Stimulated activated CD8-positive, alpha-beta memory T cell treated with anti-CD3 and anti-CD28 coated beads, Interleukin-12 subunit alpha, Interleukin-12 subunit beta, amount 100 ng/mL, for 4 hours (primary cell): ENCODE data around the gene PPP1R37.
"Not testable (repeated sequence)": the region's sequence is repeated elsewhere in the genome, so short reads cannot be mapped to it uniquely, and the experiment has no call there.

Source experiments
- DNase-seq: peaks from one replicate; pipeline ENCODE4 v3.0.0-alpha.2; 2020; ENCODE audit warnings: low read depth

The PPP1R37 gene

DNA sequence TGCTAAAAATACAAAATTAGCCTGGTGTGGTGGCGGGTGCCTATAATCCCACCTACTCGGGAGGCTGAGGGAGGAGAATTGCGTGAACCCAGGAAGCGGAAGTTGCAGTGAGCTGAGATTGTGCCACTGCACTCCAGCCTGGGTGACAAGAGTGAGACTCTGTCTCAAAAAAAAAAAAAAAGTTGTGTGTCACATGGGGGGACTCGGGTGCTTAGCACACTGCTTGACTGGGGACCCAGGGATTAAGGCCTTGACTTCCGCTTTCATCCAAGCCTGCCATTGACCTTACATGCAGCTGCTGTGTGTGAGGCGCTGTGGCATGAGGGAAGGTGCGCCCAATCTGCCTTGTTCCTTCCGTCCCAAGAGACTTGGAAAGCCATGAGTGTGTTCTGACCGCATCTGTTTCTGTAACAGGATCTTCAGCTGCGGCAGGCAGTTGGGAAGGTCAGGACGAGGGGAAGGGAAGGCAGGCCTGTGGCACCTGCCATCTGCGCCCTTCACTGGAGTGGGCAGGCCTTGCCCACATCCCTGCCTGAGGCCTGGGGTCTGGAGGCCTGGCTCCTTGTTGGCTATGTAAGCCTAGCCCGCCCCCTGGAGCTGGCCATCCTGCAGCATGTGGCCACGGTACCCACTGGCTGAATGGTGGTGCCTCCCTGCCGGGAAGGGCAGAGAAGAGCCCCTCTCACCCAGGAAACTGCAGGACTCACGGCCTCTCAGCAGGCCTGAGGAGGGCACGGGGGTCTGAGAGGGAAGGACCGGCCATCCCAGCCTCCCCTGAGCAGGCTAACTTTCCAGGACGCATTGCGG lies 23.0 kb downstream of the PPP1R37 start:
- DNase-seq, result no peak

DNA sequence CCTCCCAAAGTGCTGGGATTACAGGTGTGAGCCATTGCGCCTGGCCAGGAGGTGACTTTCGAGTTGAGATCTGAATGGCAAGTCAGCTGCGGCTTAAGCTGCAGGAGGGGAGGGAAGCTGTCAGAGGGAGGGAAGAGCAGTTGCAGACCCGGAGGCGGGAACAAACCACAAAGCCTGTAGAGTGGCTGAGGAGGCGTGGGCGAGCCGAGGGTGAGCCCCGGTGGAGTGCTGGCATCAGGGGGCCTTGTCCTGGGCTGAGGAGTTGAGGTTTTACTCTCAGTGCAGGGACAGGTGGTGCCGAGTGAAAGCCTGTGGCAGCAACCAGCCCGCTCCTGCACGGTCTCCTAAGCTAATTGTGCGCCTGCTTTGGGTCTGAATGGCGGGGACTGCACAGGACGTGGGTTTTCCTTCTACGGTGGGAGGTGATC lies 24.2 kb downstream of the PPP1R37 start:
- peak; percentile 41 for DNase-seq

DNA sequence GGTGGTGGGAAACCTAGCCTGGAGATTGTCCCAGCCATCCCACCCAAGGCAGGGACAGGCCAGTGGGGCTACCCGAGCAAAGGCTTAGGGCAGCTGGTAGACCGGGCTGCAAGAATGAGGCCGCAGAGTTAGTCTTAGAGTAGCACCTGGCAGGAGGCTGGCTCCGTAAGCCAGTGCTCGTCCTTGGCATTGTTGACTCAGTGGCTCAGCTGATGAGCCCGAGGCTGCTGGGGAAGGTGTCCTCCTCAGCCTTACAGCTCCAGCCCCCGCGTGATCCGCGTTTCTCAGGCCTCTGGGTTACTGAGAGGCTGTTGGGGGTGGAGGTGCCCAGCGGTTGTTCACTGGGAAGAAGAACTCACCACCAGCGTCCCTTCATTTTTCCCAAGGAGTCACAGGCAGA lies 24.7 kb downstream of the PPP1R37 start:
- DNase-seq, result no peak

DNA sequence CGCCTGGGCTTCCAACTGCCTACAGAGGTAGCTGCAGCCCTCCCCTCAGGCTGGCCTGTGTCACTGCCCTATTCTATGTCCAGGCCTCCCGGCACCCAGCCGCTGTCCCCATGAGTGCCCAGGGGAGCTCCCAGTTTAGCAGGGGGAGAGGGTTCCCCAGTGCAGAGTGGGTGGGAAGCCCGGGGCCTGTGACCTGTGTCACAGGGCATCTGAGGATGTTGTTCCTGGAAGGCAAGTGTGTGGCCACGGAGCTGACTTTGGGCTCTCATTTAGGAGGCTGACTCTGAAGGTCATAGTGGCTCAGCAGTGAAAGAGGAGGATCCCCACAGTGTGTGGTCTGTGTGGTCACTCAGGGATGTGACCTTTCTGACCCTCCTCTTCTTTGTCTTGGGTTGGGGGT lies 25.1 kb downstream of the PPP1R37 start:
- DNase-seq, result no peak

DNA sequence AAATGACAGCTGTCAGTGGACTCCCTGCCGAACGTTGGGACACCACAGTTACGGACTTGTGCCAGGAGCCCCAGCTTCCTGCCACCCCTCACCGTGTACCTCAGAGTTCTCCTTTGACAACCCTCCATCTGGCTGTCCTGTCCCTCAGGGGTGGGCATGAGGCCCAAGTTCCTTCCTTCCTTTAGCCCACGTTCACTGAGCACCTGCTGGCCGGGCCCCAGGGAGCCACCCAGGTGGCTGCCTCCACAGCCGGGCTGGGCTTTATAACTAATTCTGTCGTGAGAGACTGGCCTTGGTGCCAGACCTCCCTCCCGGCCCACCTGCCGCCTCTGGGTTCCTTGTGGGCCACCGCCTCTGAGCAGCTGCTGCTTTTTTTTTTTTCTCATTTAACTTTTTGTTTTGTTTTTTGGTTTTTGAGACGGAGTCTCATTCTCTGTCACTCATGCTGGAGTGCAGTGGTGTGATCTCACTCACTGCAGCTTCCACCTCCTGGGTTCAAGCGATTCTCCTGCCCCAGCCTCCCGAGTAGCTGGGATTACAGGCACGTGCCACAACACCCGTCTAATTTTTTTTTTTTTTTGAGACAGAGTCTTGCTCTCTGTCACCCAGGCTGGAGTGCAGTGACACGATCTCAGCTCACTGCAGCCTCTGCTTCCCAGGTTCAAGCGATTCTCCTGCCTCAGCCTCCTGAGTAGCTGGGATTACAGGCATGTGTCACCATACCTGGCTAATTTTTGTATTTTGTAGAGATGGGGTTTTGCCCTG lies 25.8 kb downstream of the PPP1R37 start:
- not testable (repeated sequence) for DNase-seq

DNA sequence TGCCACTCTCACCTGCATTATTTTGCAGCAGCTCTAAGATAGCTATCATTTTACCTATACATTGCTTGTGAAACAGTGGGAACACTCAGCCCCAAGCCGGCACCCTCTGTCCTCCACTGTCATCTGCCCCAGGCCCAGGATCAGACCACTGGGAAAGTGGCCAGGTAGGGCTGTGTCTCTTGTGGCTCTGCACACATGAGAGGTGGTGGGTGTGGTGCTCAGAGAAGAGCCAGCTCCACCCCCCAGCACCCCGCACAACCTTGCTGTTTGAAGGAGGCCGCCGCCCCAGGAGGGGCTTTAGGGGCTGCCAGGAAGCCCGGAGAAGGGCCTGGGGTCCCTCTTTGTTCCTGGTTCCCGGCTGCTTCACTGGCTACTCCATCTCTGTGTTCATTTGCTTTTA lies 26.6 kb downstream of the PPP1R37 start:
- DNase-seq, result no peak

DNA sequence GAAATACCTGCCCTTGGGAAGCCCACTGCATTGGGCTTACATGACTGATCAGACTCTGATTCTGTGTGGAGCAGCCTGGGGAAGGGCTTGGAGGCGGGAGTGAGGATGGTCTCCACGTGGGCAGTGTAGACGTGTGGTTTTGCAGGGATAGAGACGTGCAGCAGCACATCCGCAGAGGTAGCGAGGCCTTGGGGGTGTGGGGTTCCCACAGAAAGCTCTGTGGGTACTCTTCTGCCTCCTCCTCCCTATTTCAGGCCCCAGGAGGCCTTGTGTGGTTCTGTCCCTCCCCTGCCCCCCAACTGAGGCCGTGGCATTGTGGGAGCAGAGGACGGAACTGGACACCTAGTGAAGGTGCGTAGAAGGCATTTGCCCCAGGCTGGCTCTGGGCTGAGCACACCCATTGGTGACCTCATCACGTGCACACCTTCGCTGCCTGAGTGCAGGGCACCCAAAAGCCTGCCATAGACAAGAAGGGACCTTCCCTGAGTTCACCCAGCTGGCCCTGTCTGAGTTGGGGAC lies 28.9 kb downstream of the PPP1R37 start:
- DNase-seq, result no peak

DNA sequence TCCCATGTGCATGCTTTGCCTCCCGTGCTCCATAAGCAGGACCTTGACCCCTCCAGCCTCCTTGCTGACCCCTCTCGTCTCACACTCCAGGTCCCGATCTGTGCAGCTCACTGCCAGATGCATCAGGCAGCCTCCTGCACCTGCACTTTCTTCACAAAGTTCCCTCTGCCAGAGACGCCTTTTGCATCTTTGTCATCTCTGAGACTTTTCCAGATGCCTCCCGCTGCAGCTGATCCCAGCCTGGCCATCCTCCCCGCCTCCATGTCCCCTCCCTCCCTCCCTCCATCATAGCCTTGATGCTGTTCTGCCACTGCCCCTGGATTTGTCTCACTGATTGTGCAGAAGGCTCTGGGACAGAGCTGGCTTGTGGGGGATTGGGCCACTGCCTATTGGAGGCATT lies 29.9 kb downstream of the PPP1R37 start:
- no peak for DNase-seq

DNA sequence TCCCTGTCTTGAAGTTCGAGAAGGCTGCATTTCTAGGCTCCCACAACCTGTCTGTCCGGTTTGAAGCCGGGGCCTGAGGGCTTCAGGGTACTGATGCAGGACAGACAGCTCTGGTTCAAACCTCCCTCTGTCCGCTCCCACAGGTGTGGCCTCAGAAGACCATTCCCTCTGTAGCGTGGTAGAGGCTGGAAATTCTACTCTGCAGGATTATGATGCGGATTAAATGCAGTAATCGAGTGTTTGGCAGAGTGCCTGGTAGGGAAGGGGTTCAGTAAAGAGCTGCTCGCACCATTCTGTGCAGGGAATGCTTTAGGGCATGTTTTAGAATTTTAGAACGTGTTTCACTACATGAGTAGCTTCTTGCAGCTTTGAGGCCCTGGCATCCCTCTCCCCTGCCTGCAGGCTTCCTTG lies 30.5 kb downstream of the PPP1R37 start:
- no peak for DNase-seq

DNA sequence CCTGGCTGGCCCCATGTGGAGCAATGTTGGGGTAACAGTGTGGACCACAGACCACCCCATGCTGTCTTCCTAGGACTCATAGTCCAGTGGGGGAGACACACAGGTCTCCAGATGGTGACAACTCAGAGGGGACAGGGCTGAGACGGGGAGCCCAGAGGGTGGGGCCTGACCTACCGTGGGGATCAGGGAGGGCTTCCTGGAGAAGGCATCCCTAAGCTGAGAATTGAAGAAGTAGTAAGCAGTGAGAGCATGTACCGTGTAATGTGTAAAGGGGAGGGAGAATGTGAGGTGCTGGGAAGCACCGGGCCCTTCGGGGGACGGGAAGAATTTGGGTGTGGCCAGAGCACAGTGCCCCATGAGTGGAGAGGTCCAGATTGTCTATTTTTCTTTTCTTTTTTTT lies 31.0 kb downstream of the PPP1R37 start:
- no peak for DNase-seq

DNA sequence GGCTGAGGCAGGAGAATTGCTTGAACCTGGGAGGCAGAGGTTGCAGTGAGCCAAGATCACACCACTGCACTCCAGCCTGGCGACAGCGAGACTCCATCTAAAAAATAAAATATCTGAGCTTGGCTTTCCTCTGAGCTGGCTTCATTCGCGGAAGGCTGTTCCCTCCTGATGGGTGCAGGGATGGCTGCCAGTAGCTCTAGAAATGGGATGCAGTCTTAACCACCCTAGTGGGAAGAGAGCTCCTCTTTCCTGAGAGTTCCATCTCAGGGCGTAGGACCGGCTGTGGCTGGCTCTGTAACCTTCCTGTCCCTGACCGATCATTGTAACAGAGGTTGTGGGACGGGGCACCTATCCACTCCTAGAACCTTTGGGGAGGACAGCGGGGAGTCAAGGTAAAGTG lies 32.4 kb downstream of the PPP1R37 start:
- DNase-seq, result no peak

DNA sequence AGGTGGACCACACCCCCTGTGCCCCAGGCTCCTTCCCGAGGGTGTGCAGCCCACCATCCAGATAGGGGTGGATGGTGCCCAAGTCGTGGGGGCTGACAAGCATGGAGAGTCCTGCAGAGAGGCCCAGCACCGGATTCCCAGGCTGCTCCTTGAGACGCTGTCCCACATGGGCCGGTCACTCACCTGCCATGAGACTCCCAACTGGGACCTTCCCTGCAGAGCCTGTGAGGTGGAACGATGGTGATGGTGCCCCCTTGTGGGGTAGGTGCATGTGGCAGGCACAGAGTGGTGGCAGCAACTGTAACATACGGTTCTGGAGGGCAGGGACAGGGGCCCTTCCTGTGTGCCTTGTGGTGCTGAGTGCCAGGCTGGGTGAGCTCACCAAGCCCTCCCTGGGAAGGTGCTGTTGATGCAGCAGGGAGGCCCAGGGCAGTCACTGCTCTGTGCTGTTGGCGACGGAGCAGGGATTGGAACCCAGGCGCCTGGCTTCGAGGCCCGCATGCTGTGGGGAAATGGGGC lies 33.1 kb downstream of the PPP1R37 start:
- DNase-seq, result peak; percentile 40

DNA sequence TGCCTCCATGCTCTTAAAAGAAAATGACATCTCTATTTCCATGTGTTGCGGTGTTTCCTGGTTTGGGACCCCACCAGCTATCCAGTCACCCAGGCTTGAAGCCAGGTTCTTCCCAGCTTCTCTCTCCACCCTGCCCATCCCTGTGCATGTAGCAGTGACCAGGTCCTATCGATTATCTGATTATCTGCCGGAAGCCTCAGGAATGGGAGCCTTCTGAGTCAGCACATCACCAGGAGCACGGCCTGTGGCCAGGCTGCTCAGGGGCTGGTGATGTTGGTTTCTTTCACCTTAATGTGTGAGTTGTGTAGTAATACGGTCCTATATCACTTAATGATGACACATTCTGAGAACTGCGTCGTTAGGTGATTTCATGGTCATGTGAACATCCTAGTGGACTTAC lies 33.7 kb downstream of the PPP1R37 start:
- no peak for DNase-seq

DNA sequence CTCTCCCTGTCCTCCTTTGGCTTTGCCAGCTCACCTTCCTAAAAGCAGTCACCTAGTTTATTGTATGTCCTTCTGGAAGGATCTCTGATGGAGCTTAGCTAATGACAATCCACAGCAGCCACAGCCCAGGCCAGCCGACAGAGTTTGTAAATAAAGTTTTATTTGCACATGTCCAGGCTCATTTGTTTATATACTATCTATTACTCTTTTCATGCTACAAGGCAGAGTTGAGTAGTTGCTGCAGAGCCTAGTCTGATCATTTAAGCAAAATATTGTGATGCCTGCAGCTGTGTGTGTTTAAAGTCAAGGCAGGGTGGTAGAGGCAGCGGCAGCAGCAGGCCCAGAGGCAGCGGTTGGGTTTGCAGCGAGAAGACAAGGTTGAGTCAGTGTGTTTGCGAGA lies 35.2 kb downstream of the PPP1R37 start:
- no peak for DNase-seq

DNA sequence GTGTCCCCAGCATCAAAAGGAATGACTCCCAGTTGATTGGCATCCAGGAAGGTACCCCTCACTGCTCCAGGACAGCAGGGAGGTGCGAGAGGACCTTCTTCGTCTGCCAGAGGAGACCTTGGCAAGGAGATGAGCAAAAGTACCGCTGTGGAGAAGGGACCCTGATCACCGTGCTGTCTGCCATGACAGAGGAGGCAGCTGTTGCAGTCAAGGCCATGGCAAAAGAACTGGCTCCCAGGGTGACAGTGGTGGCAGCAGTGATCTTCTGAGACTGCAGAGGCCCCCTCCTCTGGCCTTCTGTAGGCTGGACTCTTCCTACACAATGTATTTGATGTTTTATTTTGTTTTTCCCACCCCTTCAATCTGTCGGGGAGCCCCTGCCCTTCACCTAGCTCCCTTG lies 35.8 kb downstream of the PPP1R37 start:
- DNase-seq, result no peak

DNA sequence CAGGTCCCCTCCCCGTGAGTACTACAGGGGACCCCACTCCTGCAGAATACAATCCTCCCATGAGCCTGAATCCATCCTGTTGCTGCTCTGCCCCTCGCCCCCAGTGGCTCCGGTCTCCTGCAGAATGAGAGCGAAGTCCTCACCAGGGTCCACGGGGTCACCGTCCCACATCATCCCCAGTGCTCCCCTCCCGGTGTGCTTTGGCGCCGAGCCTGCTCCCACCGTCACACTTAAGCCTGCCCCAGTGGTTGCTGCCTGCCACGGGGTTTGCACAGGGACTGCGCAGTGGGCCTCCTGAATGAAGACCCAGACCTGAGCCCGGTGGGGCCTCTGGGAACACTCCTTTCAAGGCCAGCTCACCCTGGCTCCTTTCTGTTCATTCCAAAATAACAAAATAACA lies 37.3 kb downstream of the PPP1R37 start:
- DNase-seq, result no peak

DNA sequence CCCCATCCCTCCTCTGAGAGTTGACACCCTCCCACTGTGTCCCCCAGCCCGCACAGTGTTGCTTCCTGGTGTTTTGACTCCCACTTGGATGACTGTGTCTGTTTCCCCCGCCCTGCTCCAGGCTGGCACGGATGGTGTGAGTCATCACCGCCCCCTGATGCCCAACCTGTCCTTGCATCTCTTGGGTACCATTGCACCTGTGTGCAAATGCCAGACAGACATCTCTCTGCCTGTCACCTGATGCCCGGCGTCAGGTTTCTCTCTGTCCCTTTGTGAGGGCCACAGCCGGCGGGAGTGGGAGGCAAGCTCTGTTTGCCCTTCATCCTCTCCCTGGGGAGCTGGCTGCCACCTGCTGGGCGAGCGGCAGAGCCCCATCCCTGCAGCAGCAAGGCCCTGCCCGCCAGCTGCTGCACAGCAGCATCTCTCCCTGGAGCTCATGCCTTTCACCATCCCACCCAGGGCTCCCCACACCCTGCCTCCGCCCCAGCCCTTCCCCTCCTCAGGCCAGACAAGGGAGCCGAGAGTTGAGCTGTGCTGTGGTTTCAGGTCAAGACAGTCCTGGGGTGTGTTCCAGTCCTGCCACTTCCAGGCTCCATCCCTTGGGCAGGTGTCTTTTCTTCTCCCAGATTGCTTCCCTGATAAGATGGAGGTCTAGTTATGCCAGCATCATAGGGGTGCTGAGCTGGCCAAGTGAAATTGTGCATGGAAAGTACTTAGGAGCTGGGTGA lies 38.1 kb downstream of the PPP1R37 start:
- no peak for DNase-seq

DNA sequence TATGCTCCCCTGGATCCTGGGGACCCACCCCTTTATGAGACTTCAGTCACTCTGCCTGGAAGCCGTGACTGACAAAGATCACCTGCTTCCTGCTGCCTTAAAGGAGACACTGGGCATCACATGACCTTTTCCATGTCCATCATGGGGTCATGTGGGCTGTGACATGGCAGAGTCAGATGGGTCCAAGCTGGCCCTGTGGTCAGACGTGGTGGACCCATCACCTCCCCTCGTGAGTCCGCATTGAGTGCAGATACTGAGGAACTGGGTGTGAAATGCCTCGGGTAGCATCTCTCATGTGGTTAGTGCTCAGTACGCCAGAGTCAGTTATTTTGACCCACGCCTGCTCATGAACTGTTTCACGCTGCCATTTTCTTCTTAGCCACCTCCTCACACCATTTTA lies 40.7 kb downstream of the PPP1R37 start:
- no peak for DNase-seq

DNA sequence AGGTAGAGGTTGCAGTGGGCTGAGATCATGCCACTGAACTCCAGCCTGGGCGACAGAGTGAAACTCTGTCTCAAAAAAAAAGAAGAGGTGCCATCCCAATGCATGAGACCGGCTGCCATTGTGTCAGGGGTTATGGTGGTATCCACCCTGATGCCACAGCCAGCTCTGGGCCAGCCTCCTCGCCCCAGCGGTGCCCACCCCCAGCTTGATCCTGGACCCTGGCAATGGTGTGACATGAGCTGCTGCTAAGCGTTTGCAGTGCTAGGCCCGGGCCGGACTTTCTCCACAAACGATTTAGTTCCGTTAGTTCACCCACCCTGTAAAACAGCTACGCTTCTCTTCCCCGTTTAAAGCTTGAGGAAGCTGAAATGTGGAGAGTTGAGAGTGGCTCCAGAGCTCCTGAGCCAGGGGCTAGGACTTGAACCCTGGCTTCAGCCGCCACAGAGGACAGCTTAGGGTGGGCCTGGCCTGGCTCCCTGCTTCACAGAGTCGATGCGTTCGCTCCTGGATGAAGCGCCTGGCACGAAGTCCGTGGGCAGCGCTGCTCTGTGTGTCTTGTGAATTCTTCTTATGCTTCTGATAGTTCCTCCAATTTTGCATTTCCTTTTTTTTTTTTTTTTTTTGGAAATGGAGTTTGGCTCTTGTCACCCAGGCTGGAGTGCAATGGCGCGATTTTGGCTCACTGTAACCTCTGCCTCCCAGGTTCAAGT lies 42.4 kb downstream of the PPP1R37 start:
- DNase-seq, result no peak

DNA sequence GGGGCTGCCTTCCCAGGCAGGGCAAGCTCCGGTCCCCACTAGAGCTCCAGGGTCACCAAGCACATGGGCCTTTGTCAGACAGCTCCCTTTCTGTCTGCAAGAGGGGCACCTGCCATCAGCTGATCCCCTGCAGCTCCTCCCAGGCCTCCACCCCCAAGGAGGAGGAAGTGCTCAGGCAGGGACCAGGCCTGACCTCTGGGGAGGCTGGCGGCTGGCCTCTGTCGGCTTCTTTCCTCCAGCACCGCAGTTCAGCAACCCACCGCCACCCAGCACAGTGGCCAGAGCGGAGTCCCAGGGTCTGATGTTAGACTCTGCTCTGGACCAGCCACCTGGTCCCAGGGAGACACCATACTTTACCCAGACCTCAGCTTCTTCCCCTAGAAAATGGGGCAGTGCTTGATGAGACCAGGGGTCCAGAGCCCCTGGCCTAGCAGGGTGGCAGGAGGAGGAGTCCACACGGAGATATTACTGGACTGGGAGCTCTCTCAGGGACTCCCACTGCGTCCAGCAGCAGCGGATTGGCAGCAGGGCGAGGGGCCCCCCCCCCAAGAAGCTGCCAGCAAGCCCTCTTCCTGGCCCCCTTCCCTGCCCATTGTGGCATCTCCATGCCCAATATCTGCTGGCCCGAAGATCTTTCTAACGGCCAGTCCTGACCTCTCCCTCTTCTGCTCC lies 43.7 kb downstream of the PPP1R37 start:
- DNase-seq, result no peak

DNA sequence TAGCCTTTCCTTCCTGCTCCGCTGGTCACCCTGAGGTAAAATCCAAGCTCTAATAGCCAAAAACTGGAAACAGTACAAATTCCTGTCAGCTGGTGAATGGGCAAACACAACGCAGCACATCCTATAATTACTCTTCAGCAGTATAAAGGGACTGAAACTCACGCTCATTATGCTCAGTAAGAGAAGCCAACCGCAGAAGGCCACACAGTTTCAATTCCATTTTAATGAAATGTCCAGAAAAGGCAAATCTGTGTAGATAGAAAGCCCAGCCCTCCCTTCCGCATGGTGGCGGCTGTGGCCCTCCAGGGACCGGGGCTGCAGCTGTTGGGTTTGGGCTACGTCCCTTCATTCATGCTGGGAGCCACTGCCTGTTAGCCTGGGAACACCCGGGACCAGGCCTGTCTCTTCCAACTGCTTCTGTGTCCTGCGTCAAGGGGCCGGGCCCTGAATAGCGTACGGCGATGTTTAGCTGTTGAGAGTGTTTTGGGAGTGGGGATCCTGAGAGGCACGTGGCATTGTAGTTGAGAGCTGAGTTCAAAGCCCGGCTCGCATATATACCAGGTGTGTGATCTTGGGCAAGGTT lies 44.3 kb downstream of the PPP1R37 start:
- no peak for DNase-seq
